Adrenal gland (tissue), 12 donors: ENCODE results near the gene NOS1. TPM values are rescaled to one million over a fixed set of nuclear protein-coding genes. Genes with fewer than 3 reads are reported as not detected.

Experiments used
- DNase-seq, 7 donors: peaks; one replicate each; pipeline ENCODE4 v3.0.0-alpha.2; 2019 to 2020
- H3K27ac ChIP-seq, 5 donors: fragments of 200-600 bp; sonication (generic) in 4 of 5; 1 replicate in 3 of 5; 2 replicates in 2 of 5; pipeline versions ENCODE4 v1.5.1 to v1.8.0; 2016 to 2020; ENCODE audit warnings: mild to moderate bottlenecking in 1 of 5
- H3K27me3 ChIP-seq: fragments of 200-600 bp; 2 replicates; pipeline ENCODE4 v1.8.0; 2021
- H3K36me3 ChIP-seq, 2 donors: fragments of 200-600 bp; replicated peaks in 1 of 2; 1 replicate in 1 of 2; 2 replicates in 1 of 2; pipeline versions ENCODE4 v1.5.1 to v1.8.0; 2018 to 2022
- H3K4me1 ChIP-seq, 2 donors: fragments of 200-600 bp; replicated peaks in 1 of 2; 1 replicate in 1 of 2; 2 replicates in 1 of 2; pipeline versions ENCODE4 v1.5.1 to v1.8.0; 2018 to 2021
- H3K4me3 ChIP-seq, 4 donors: fragments of 200-600 bp; sonication (generic) in 3 of 4; one replicate each; pipeline ENCODE4 v1.5.1; 2016 to 2018
- H3K9me3 ChIP-seq, 3 donors: fragments of 200-600 bp; sonication (generic) in 1 of 3; replicated peaks in 1 of 3; 1 replicate in 2 of 3; 2 replicates in 1 of 3; pipeline versions ENCODE4 v1.5.1 to v1.8.0; 2016 to 2021
- CTCF ChIP-seq, 6 experiments: fragments of 450-650 bp in 4 of 6; fragments of 200-600 bp in 2 of 6; sonication (generic) in 1 of 6; IDR thresholded peaks; 1 replicate in 5 of 6; 2 replicates in 1 of 6; pipeline versions ENCODE4 v1.5.1 to v1.8.0; 2016 to 2021; ENCODE audit warnings: antibody characterized with exemption in 6 of 6, mild to moderate bottlenecking in 2 of 6, moderate library complexity in 1 of 6
- POLR2A ChIP-seq, 2 donors: fragments of 450-650 bp; IDR thresholded peaks; one replicate each; pipeline ENCODE4 v1.6.1; 2017; ENCODE audit warnings: antibody characterized with exemption in 2 of 2, mild to moderate bottlenecking in 2 of 2, moderate library complexity in 1 of 2
- WGBS, 4 donors: extraction: QIAGEN DNeasy Blood & Tissue Kit in 2 of 4; methylation state at CpG; one replicate each; pipeline versions ENCODE4 v1.1.5 to v1.1.7; 2013 to 2017; 5-methylcytosine and 5-hydroxymethylcytosine counted together
- intact Hi-C, 2 donors: fragments of 100-400 bp; cut with DNase I; formaldehyde crosslinking; loops; one replicate each; pipeline versions ENCODE4 v1.14.1 to v1.15.0; 2022 to 2023
- polyA plus RNA-seq, 3 donors: library from polyadenylated mRNA; stranded (reverse); fragments of 200-250 nt in 2 of 3; fragments of 350-450 nt in 1 of 3; fragmentation: Illumina TruSeq in 1 of 3; extraction: RNeasy Lipid Tissue Mini Kit (QIAGEN cat#74804) in 1 of 3; gene quantifications; one replicate each; pipeline ENCODE4 v1.2.3, GENCODE V29; 2013 to 2014
- total RNA-seq, 9 donors: library from RNA; depleted of rRNA in 4 of 9; stranded (reverse); fragments of >200 nt in 4 of 9; fragments of 120-200 nt in 1 of 9; fragmentation: NEBNext Ultra II Directional in 1 of 9; extraction: Animal tissue kit (Norgen Biotek cat#: 25700) in 1 of 9; gene quantifications; one replicate each; pipeline versions ENCODE4 v1.1.0 to v1.2.4, GENCODE V29; 2013 to 2023
- donor health status: healthy with polysubstance abuse.
- donor health status: Bipolar disorder and iron deficiency.
- donor health status: DM: yes; HTN: yes; CAD: no.
- donor health status: DM: no; HTN: no; CAD: no.
- donor health status: DM: no; HTN: no; CAD: no.
- donor health status: DM: yes; HTN: yes; CAD: no.

The NOS1 gene
- total and polyA plus RNA-seq, 12 donors = under 0.01 to 0.26 (median 0.07) TPM; not detected in 2

- DNase-seq = no peak
- TF ChIP-seq CTCF (IDR thresholded peaks at IDR 0.05) = no peak
- no peak for TF ChIP-seq POLR2A (IDR thresholded peaks at IDR 0.05)
- H3K27ac ChIP-seq = no peak overlapping the region
- no peaks in the 10 kb centered on the region for H3K9me3 ChIP-seq
- H3K4me3 ChIP-seq = no peak overlapping the region
- no peaks in the 10 kb centered on the region for H3K36me3 ChIP-seq
- WGBS, 4 donors = 66 to 77% (median 67%) methylated on average over 9 of the region's 9 CpGs
- H3K27me3 ChIP-seq = peaks cover 4% of the 10 kb centered on the region
- intact Hi-C loops = no loop called here
- H3K4me1 ChIP-seq = no peaks in the 10 kb centered on the region
Measured at GRCh38 chr12:117352206-117352605, 9.2 kb downstream of the NOS1 start.

GRCh38 chr12:117350140-117350539 is 11.3 kb downstream of the NOS1 start:
- TF ChIP-seq CTCF (IDR thresholded peaks at IDR 0.05) (no peak), POLR2A (IDR thresholded peaks at IDR 0.05) (no peak)
- intact Hi-C loops = no loop called here
- H3K9me3 ChIP-seq = no peaks in the 10 kb centered on the region
- no peaks in the 10 kb centered on the region for H3K27me3 ChIP-seq
- H3K4me1 ChIP-seq = no peaks in the 10 kb centered on the region
- WGBS, 4 donors = 84 to 91% (median 88%) methylated on average over 4 of the region's 4 CpGs
- H3K27ac ChIP-seq = no peak overlapping the region
- H3K36me3 ChIP-seq = no peaks in the 10 kb centered on the region
- DNase-seq = no peak
- no peak overlapping the region for H3K4me3 ChIP-seq

- Histone ChIP-seq H3K27me3 (no peaks in the 10 kb centered on the region), H3K4me1 (no peaks in the 10 kb centered on the region), H3K36me3 (no peaks in the 10 kb centered on the region), H3K27ac (no peak overlapping the region), H3K9me3 (no peaks in the 10 kb centered on the region), H3K4me3 (no peak overlapping the region)
- no peak for TF ChIP-seq POLR2A (IDR thresholded peaks at IDR 0.05)
- TF ChIP-seq CTCF (IDR thresholded peaks at IDR 0.05) = no peak
- intact Hi-C loops = no loop called here
- no peak for DNase-seq
- 59 to 70% (median 62%) methylated on average over 2 to 4 of the region's 4 CpGs for WGBS, 4 donors
Measured at GRCh38 chr12:117347588-117347987, 13.8 kb downstream of the NOS1 start.

- 85 to 94% (median 86%) methylated on average over 4 to 5 of the region's 5 CpGs for WGBS, 4 donors
- intact Hi-C loops = no loop called here
- TF ChIP-seq POLR2A (IDR thresholded peaks at IDR 0.05) (no peak), CTCF (IDR thresholded peaks at IDR 0.05) (no peak)
- no peak for DNase-seq
- Histone ChIP-seq H3K27ac (no peak overlapping the region), H3K36me3 (no peaks in the 10 kb centered on the region), H3K27me3 (peaks cover 4% of the 10 kb centered on the region), H3K4me3 (no peak overlapping the region), H3K9me3 (no peaks in the 10 kb centered on the region), H3K4me1 (no peaks in the 10 kb centered on the region)
Measured at GRCh38 chr12:117344716-117345115, 16.7 kb downstream of the NOS1 start.
